H9 (cell line): ENCODE measurements around the gene KHK. TPM values are rescaled to one million over a fixed set of nuclear protein-coding genes. Genes with fewer than 3 reads are reported as not detected.
A peak's percentile ranks its signal among the peaks of the same experiment; 100 is the strongest.

Source experiments
- DNase-seq: peaks from one replicate; pipeline ENCODE4 v3.0.0-alpha.2; 2017
- H2AFZ ChIP-seq: one replicate; pipeline ENCODE4 v1.6.1; 2013; ENCODE audit warnings: mild to moderate bottlenecking, low read length, control low read depth, moderate library complexity
- H2AK5ac ChIP-seq: 2 replicates; pipeline ENCODE4 v1.6.1; 2013; ENCODE audit warnings: low read length, control low read depth, mixed read lengths; ENCODE audit not compliant: insufficient read length
- H2BK120ac ChIP-seq: one replicate; pipeline ENCODE4 v1.6.1; 2013; ENCODE audit warnings: low read depth, mild to moderate bottlenecking, low read length, control low read depth, inconsistent platforms; ENCODE audit not compliant: poor library complexity, severe bottlenecking
- H2BK12ac ChIP-seq: 2 replicates; pipeline ENCODE4 v1.6.1; 2013; ENCODE audit warnings: low read length, control low read depth, mixed read lengths, low read depth; ENCODE audit not compliant: insufficient read length
- H2BK15ac ChIP-seq: 2 replicates; pipeline ENCODE4 v1.6.1; 2013; ENCODE audit warnings: low read depth, low read length, control low read depth
- H2BK20ac ChIP-seq: one replicate; pipeline ENCODE4 v1.6.1; 2013; ENCODE audit warnings: low read depth, mild to moderate bottlenecking, low read length, control low read depth, inconsistent platforms; ENCODE audit not compliant: poor library complexity, severe bottlenecking
- H2BK5ac ChIP-seq: 2 replicates; pipeline ENCODE4 v1.6.1; 2013; ENCODE audit warnings: low read length, control low read depth, mixed read lengths; ENCODE audit not compliant: insufficient read length
- H3K14ac ChIP-seq: 2 replicates; pipeline ENCODE4 v1.6.1; 2013; ENCODE audit warnings: low read length, control low read depth; ENCODE audit not compliant: insufficient read depth
- H3K18ac ChIP-seq: 2 replicates; pipeline ENCODE4 v1.6.1; 2013; ENCODE audit warnings: low read depth, mild to moderate bottlenecking, mixed read lengths, low read length, control low read depth; ENCODE audit not compliant: insufficient read length
- H3K23ac ChIP-seq: 2 replicates; pipeline ENCODE4 v1.6.1; 2013; ENCODE audit warnings: low read length, control low read depth, mixed read lengths, low read depth; ENCODE audit not compliant: insufficient read length
- H3K23me2 ChIP-seq: 2 replicates; pipeline ENCODE4 v1.6.1; 2013; ENCODE audit warnings: low read depth, mild to moderate bottlenecking, mixed read lengths, low read length, control low read depth; ENCODE audit not compliant: insufficient read length, poor library complexity, severe bottlenecking
- H3K27ac ChIP-seq: 2 replicates; pipeline ENCODE4 v1.5.1; 2013; ENCODE audit warnings: low read length, control low read depth, mixed read lengths, low read depth; ENCODE audit not compliant: insufficient read length
- H3K27me3 ChIP-seq: 2 replicates; pipeline ENCODE4 v1.6.1; 2013; ENCODE audit warnings: low read length, control low read depth, inconsistent platforms; ENCODE audit not compliant: insufficient read depth
- H3K4ac ChIP-seq: 2 replicates; pipeline ENCODE4 v1.6.1; 2013; ENCODE audit warnings: low read depth, mild to moderate bottlenecking, control low read depth, inconsistent platforms, low read length, moderate library complexity
- H3K4me1 ChIP-seq: 2 replicates; pipeline ENCODE4 v1.6.1; 2013; ENCODE audit warnings: low read length, control low read depth, inconsistent platforms; ENCODE audit not compliant: insufficient read depth
- H3K4me2 ChIP-seq: 2 replicates; pipeline ENCODE4 v1.6.1; 2013; ENCODE audit warnings: low read length, control low read depth, mixed read lengths; ENCODE audit not compliant: insufficient read length, insufficient read depth
- H3K56ac ChIP-seq: 2 replicates; pipeline ENCODE4 v1.6.1; 2013; ENCODE audit warnings: low read depth, mild to moderate bottlenecking, mixed read lengths, low read length, control low read depth; ENCODE audit not compliant: insufficient read length
- H3K79me1 ChIP-seq: 2 replicates; pipeline ENCODE4 v1.6.1; 2013; ENCODE audit warnings: low read depth, mild to moderate bottlenecking, moderate library complexity, low read length, control low read depth, inconsistent platforms; ENCODE audit not compliant: insufficient read depth, poor library complexity, severe bottlenecking
- H3K79me2 ChIP-seq: 2 replicates; pipeline ENCODE4 v1.6.1; 2013; ENCODE audit warnings: low read length, control low read depth, inconsistent platforms; ENCODE audit not compliant: insufficient read depth
- H3K9ac ChIP-seq: 2 replicates; pipeline ENCODE4 v1.6.1; 2013; ENCODE audit warnings: low read length, control low read depth, mixed read lengths; ENCODE audit not compliant: insufficient read length; ENCODE audit errors: extremely low read depth
- H3K9me3 ChIP-seq: one replicate; pipeline ENCODE4 v1.6.1; 2013; ENCODE audit warnings: low read depth, low read length, inconsistent platforms; ENCODE audit not compliant: control insufficient read depth
- H3T11ph ChIP-seq: one replicate; pipeline ENCODE4 v1.6.1; 2013; ENCODE audit warnings: mild to moderate bottlenecking, low read length, control low read depth, inconsistent platforms
- H4K20me1 ChIP-seq: one replicate; pipeline ENCODE4 v1.6.1; 2013; ENCODE audit not compliant: control insufficient read depth, insufficient read length, insufficient read depth
- H4K5ac ChIP-seq: 2 replicates; pipeline ENCODE4 v1.6.1; 2013; ENCODE audit warnings: low read depth, mild to moderate bottlenecking, mixed read lengths, low read length, control low read depth; ENCODE audit not compliant: insufficient read length
- H4K8ac ChIP-seq: replicated peaks from 2 replicates; pipeline ENCODE4 v1.6.1; 2013; ENCODE audit warnings: low read length, control low read depth, mixed read lengths, low read depth; ENCODE audit not compliant: insufficient read length
- H4K91ac ChIP-seq: 2 replicates; pipeline ENCODE4 v1.6.1; 2013; ENCODE audit warnings: low read depth, mild to moderate bottlenecking, moderate library complexity, mixed read lengths, low read length, control low read depth; ENCODE audit not compliant: insufficient read length
- H3K27ac Mint-ChIP-seq, 3 experiments: 2 replicates in 2 of 3; 3 replicates in 1 of 3; pipeline ENCODE4 v1.8.0; 2020 to 2021; ENCODE audit warnings: mixed read lengths in 3 of 3, mild to moderate bottlenecking in 1 of 3, moderate library complexity in 1 of 3
- H3K27me3 Mint-ChIP-seq: 2 replicates; pipeline ENCODE4 v1.8.0; 2021; ENCODE audit warnings: low read depth, mild to moderate bottlenecking, moderate library complexity, mixed read lengths
- H3K36me3 Mint-ChIP-seq, 3 experiments: 2 replicates in 2 of 3; 3 replicates in 1 of 3; pipeline ENCODE4 v1.8.0; 2020 to 2021; ENCODE audit warnings: low read depth in 3 of 3, mixed read lengths in 3 of 3; ENCODE audit not compliant: insufficient read depth in 1 of 3
- H3K4me1 Mint-ChIP-seq, 2 experiments: 2 replicates each; pipeline ENCODE4 v1.8.0; 2020; ENCODE audit warnings: mixed read lengths in 2 of 2
- H3K4me3 Mint-ChIP-seq, 2 experiments: 2 replicates in 1 of 2; 3 replicates in 1 of 2; pipeline ENCODE4 v1.8.0; 2020 to 2021; ENCODE audit warnings: mild to moderate bottlenecking in 2 of 2, mixed read lengths in 2 of 2, moderate library complexity in 1 of 2
- H3K9me3 Mint-ChIP-seq, 2 experiments: 2 replicates in 1 of 2; 3 replicates in 1 of 2; pipeline ENCODE4 v1.8.0; 2020; ENCODE audit warnings: mild to moderate bottlenecking in 2 of 2, mixed read lengths in 2 of 2, moderate library complexity in 1 of 2
- WGBS: extraction: QIAGEN DNeasy Blood & Tissue Kit; methylation state at CpG from one replicate; pipeline ENCODE4 v1.1.7; 2013; ENCODE audit warnings: missing lambda C conversion rate, low lambda C conversion rate, mixed read lengths; ENCODE audit not compliant: insufficient read length; ENCODE audit errors: extremely low coverage; 5-methylcytosine and 5-hydroxymethylcytosine counted together
- total RNA-seq: library from RNA; stranded (reverse); gene quantifications from 2 replicates; pipeline ENCODE4 v1.2.1, GENCODE V29; 2021
- TF ChIP-seq, protein P1 (sequence below): fragments of 200-600 bp; sonication (generic); conservative IDR thresholded peaks from 3 replicates; pipeline ENCODE4 v1.8.0; 2021; ENCODE audit warnings: antibody characterized with exemption, mild to moderate bottlenecking

Gene KHK
- total RNA-seq, 1 experiment from 2014 or later: 12.1 TPM

DNA sequence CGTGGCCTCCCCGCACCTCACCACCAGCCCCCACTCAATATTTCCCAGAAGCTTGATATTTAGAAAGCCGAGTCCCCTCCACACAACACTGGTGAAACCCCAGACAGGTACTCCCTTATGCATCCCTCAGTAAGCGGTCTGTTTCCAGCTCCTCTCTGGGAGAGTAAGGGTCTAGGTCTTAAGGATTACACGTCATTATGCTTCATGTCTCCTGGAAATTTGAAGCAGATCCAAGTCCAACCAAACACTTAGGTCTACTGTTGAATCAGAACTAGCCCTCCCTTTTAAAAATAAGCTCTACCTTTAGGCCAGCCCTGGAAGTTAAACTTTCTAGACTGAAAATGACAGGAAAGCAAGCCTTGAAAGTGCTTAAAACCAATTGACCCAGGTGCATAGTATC, 13.7 kb upstream of the KHK start:
- peak overlapping the region in 1 of 3 experiments; percentile 91; a peak in 1 of 7 replicates for H3K27ac Mint-ChIP-seq
- Histone ChIP-seq H3K79me1 (peaks cover 2% of the 10 kb centered on the region), H3K4me1 (no peaks in the 10 kb centered on the region), H3K27me3 (no peaks in the 10 kb centered on the region), H2BK20ac (no peak overlapping the region), H3K9me3 (no peaks in the 10 kb centered on the region), H2AK5ac (no peak overlapping the region), H3K23ac (no peak overlapping the region), H3K14ac (no peak overlapping the region), H2BK5ac (no peak overlapping the region), H4K91ac (no peak overlapping the region), H4K8ac (no peak overlapping the region), H2AFZ (no peak overlapping the region), H2BK15ac (no peak overlapping the region), H2BK120ac (no peak overlapping the region), H3T11ph (no peak overlapping the region), H3K4me2 (peak overlapping the region; percentile 90), H3K27ac (no peak overlapping the region), H2BK12ac (no peak overlapping the region), H3K9ac (no peak overlapping the region), H3K79me2 (peaks cover 5% of the 10 kb centered on the region; the same call in 1 of the 2 replicates), H4K5ac (no peak overlapping the region), H3K56ac (no peak overlapping the region), H3K23me2 (peaks cover 12% of the 10 kb centered on the region), H4K20me1 (no peaks in the 10 kb centered on the region), H3K18ac (no peak overlapping the region), H3K4ac (no peak overlapping the region)
- WGBS: no CpG with 5 or more reads among the region's 5 CpGs
- H3K4me3 Mint-ChIP-seq: peak overlapping the region; percentile 85 to 94
- H3K27me3 Mint-ChIP-seq: peaks cover 19% of the 10 kb centered on the region
- H3K4me1 Mint-ChIP-seq: peaks cover 19 to 24% of the 10 kb centered on the region in 2 experiments
- TF ChIP-seq, protein P1, sequence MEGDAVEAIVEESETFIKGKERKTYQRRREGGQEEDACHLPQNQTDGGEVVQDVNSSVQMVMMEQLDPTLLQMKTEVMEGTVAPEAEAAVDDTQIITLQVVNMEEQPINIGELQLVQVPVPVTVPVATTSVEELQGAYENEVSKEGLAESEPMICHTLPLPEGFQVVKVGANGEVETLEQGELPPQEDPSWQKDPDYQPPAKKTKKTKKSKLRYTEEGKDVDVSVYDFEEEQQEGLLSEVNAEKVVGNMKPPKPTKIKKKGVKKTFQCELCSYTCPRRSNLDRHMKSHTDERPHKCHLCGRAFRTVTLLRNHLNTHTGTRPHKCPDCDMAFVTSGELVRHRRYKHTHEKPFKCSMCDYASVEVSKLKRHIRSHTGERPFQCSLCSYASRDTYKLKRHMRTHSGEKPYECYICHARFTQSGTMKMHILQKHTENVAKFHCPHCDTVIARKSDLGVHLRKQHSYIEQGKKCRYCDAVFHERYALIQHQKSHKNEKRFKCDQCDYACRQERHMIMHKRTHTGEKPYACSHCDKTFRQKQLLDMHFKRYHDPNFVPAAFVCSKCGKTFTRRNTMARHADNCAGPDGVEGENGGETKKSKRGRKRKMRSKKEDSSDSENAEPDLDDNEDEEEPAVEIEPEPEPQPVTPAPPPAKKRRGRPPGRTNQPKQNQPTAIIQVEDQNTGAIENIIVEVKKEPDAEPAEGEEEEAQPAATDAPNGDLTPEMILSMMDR: no peak
- DNase-seq: no peak
- peaks cover 14 to 30% (median 28%) of the 10 kb centered on the region in 3 experiments; a peak in 6 of 7 replicates for H3K36me3 Mint-ChIP-seq
- H3K9me3 Mint-ChIP-seq: no peaks in the 10 kb centered on the region; a peak in 1 of 5 replicates
